Chondrocyte (in vitro differentiated cells): ENCODE results near the gene ADH1A. TPM values are rescaled to one million over a fixed set of nuclear protein-coding genes. Genes with fewer than 3 reads are reported as not detected.

Experiments
- DNase-seq: peaks from one replicate; pipeline ENCODE4 v3.0.0; 2021; ENCODE audit warnings: mixed read lengths, low spot score
- H3K27ac Mint-ChIP-seq: one replicate; pipeline ENCODE4 v1.8.0; 2021; ENCODE audit warnings: mild to moderate bottlenecking, moderate library complexity, mixed read lengths; ENCODE audit not compliant: unreplicated experiment
- H3K27me3 Mint-ChIP-seq: 2 replicates; pipeline ENCODE4 v1.8.0; 2021; ENCODE audit warnings: low read depth, mixed read lengths
- H3K36me3 Mint-ChIP-seq: 2 replicates; pipeline ENCODE4 v1.8.0; 2021; ENCODE audit warnings: low read depth, mixed read lengths
- H3K4me1 Mint-ChIP-seq: 2 replicates; pipeline ENCODE4 v1.8.0; 2021; ENCODE audit warnings: low read depth, mild to moderate bottlenecking, mixed read lengths
- H3K4me3 Mint-ChIP-seq: one replicate; pipeline ENCODE4 v1.8.0; 2021; ENCODE audit warnings: mild to moderate bottlenecking, moderate library complexity, mixed read lengths; ENCODE audit not compliant: unreplicated experiment
- H3K9me3 Mint-ChIP-seq: 2 replicates; pipeline ENCODE4 v1.8.0; 2021; ENCODE audit warnings: low read depth, mixed read lengths
- CTCF ChIP-seq: fragments of 200-600 bp; sonication (generic); IDR thresholded peaks from 2 replicates; pipeline ENCODE4 v1.5.0; 2021; ENCODE audit warnings: antibody characterized with exemption, mild to moderate bottlenecking, moderate library complexity
- total RNA-seq: library from RNA; stranded (reverse); gene quantifications from 3 replicates; pipeline ENCODE4 v1.2.1, GENCODE V29; 2021

The ADH1A gene
- total RNA-seq, 1 donor from 2014 or later: not detected

DNA sequence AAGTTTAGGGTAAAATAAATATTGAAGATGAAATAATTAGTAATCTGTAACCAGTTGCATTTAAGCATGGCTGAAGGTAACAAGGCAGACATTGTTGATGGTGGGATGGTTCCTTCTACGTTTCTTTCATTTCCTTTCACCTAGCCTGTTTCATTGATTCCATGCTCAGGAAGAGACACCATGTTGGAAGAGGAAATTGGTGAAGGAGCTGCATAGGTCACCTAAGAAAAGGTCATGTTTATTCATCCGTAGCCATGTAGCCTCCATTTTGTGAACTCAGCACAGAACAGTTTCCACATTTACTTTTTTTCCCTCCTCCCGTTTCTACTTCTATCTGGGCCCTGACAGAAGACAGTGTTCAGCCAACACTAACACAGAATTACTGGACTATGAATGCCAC is 26.6 kb upstream of the ADH1A start:
- H3K9me3 Mint-ChIP-seq: no peaks in the 10 kb centered on the region
- H3K27me3 Mint-ChIP-seq: no peaks in the 10 kb centered on the region
- no peak overlapping the region for H3K27ac Mint-ChIP-seq
- H3K4me1 Mint-ChIP-seq: peaks cover 5% of the 10 kb centered on the region
- H3K36me3 Mint-ChIP-seq: no peaks in the 10 kb centered on the region
- no peak for TF ChIP-seq CTCF
- no peak overlapping the region for H3K4me3 Mint-ChIP-seq
- no peak for DNase-seq

DNA sequence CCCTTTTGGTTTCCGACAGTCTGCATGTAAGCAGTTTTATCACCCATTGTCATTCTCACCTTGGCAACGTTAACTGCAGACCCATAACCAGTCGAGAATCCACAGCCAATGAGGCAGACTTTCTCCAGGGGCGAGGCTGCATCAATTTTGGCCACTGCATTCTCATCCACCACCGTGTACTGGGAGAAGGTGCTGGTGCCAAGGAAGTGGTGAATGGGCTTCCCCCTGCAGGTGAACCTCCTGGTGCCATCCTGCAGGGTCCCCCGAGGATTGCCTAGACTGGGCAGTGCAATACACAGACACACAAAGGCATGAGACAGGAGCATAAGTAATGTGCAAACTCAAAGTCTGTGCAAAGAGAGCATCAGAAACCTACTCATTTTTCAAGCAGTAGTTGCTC is 25.1 kb upstream of the ADH1A start:
- peaks cover 5% of the 10 kb centered on the region for H3K4me1 Mint-ChIP-seq
- no peak for TF ChIP-seq CTCF
- no peaks in the 10 kb centered on the region for H3K27me3 Mint-ChIP-seq
- no peak overlapping the region for H3K4me3 Mint-ChIP-seq
- no peaks in the 10 kb centered on the region for H3K36me3 Mint-ChIP-seq
- no peak overlapping the region for H3K27ac Mint-ChIP-seq
- no peak for DNase-seq
- no peaks in the 10 kb centered on the region for H3K9me3 Mint-ChIP-seq

GRCh38 chr4:99314211-99314610 is 23.4 kb upstream of the ADH1A start:
- Mint-ChIP-seq H3K36me3 (no peaks in the 10 kb centered on the region), H3K4me3 (no peak overlapping the region), H3K27me3 (no peaks in the 10 kb centered on the region), H3K27ac (no peak overlapping the region), H3K4me1 (peaks cover 5% of the 10 kb centered on the region), H3K9me3 (no peaks in the 10 kb centered on the region)
- no peak for TF ChIP-seq CTCF
- DNase-seq: no peak

GRCh38 chr4:99310389-99310788 is 19.6 kb upstream of the ADH1A start:
- DNase-seq: no peak
- Mint-ChIP-seq H3K36me3 (no peaks in the 10 kb centered on the region), H3K4me1 (peaks cover 2% of the 10 kb centered on the region), H3K27me3 (no peaks in the 10 kb centered on the region), H3K9me3 (no peaks in the 10 kb centered on the region), H3K4me3 (no peak overlapping the region), H3K27ac (no peak overlapping the region)
- TF ChIP-seq CTCF: no peak

GRCh38 chr4:99305638-99306400 is 15.0 kb upstream of the ADH1A start:
- no peak for TF ChIP-seq CTCF
- no peak overlapping the region for H3K4me3 Mint-ChIP-seq
- peaks cover 7% of the 10 kb centered on the region for H3K9me3 Mint-ChIP-seq
- peaks cover 15% of the 10 kb centered on the region for H3K4me1 Mint-ChIP-seq
- peaks cover 4% of the 10 kb centered on the region for H3K36me3 Mint-ChIP-seq
- no peak overlapping the region for H3K27ac Mint-ChIP-seq
- DNase-seq: no peak
- H3K27me3 Mint-ChIP-seq: no peaks in the 10 kb centered on the region
